ENCODE data around the gene EPN2. TPM values are rescaled to one million over a fixed set of nuclear protein-coding genes. Genes with fewer than 3 reads are reported as not detected.

Gene EPN2
- total RNA-seq, 1 experiment from 2014 or later, result 73.1 TPM

GRCh38 chr17:19344311-19345066 is 107.3 kb downstream of the EPN2 start:
- Histone ChIP-seq H3K9me2 (ENCODE audit: insufficient read depth) (no peaks in the 10 kb centered on the region), H3K4me1 (ENCODE audit: control insufficient read depth in 1 of 2, insufficient read depth in 2 of 2, low read length in 2 of 2) (peaks cover 26 to 36% of the 10 kb centered on the region in 2 experiments), H3K4me3 (replicated peaks in 1 of 2; ENCODE audit: low read depth in 1 of 2, low read length in 2 of 2) (no peak overlapping the region), H3K27me3 (ENCODE audit: insufficient read depth, low read length) (no peaks in the 10 kb centered on the region), H3K4me2 (ENCODE audit: low read length) (no peak overlapping the region), H4K20me1 (ENCODE audit: insufficient read depth) (no peaks in the 10 kb centered on the region), H3K36me3 (ENCODE audit: control insufficient read depth in 1 of 2, insufficient read depth in 2 of 2, low read length in 2 of 2) (peaks cover 0 to 3% of the 10 kb centered on the region in 2 experiments; a peak in 1 of 4 replicates), H3K79me2 (ENCODE audit: insufficient read depth, low read length) (no peaks in the 10 kb centered on the region), H3K9ac (ENCODE audit: low read length) (no peak overlapping the region), H3K9me3 (ENCODE audit: control insufficient read depth in 1 of 2, insufficient read depth in 1 of 2, low read depth in 1 of 2, low read length in 2 of 2) (no peaks in the 10 kb centered on the region), H3K27ac (ENCODE audit: low read depth, low read length) (no peak overlapping the region), H2AFZ (ENCODE audit: low read depth, low read length, poor library complexity, severe bottlenecking) (no peak overlapping the region)
- BruUV-seq (replicated peaks), result no TSS peak
- DNase-seq (ENCODE audit: low read depth, low spot score) (no peak), ATAC-seq (no peak)
- intact Hi-C loops (cut with micrococcal nuclease), result no loop called here
- CTCF ChIA-PET, result no interaction called here
- TF ChIP-seq CBX3 (IDR thresholded peaks at IDR 0.05; ENCODE audit: low read depth) (no peak), POLR2AphosphoS5 (IDR thresholded peaks at IDR 0.05; ENCODE audit: low read depth, low read length) (no peak), MAX (IDR thresholded peaks at IDR 0.05) (no peak), FOSL1 (IDR thresholded peaks at IDR 0.05; ENCODE audit: low read depth) (no peak), YY1 (IDR thresholded peaks at IDR 0.05; ENCODE audit: extremely low read depth, insufficient replicate concordance, low read depth, low read length) (no peak), ZFX (IDR thresholded peaks at IDR 0.05) (no peak), CEBPB (IDR thresholded peaks at IDR 0.05; ENCODE audit: low read depth) (no peak), JUND (IDR thresholded peaks at IDR 0.05) (no peak), RAD21 (IDR thresholded peaks at IDR 0.05; ENCODE audit: low read depth) (no peak), TCF7L2 (IDR thresholded peaks at IDR 0.05; ENCODE audit: borderline replicate concordance, extremely low read depth, insufficient read depth, insufficient read length) (no peak), ELF1 (IDR thresholded peaks at IDR 0.05; ENCODE audit: borderline replicate concordance, low read depth) (no peak), EGR1 (IDR thresholded peaks at IDR 0.05; ENCODE audit: low read depth) (no peak), POLR2A (IDR thresholded peaks at IDR 0.05; ENCODE audit: borderline replicate concordance, extremely low read depth, insufficient read depth, insufficient read length) (no peak), ZNF274 (IDR thresholded peaks at IDR 0.05; ENCODE audit: low read depth, low read length) (no peak), SRF (IDR thresholded peaks at IDR 0.05; ENCODE audit: low read depth) (no peak), ATF3 (IDR thresholded peaks at IDR 0.05) (no peak), ZBTB33 (IDR thresholded peaks at IDR 0.05; ENCODE audit: extremely low read depth, insufficient replicate concordance, low read length) (no peak), REST (IDR thresholded peaks at IDR 0.05; ENCODE audit: low read depth) (no peak)
- RAD21 ChIA-PET (ENCODE audit: low non-redundant PET in 1 of 2, low total read pairs in 2 of 2, uncharacterized antibody in 2 of 2, unreplicated experiment in 2 of 2), result no interaction called here
- POLR2A ChIA-PET, result no interaction called here
